Uterus (tissue), 2 donors: ENCODE results near the gene TAMM41.

Experiments
- CTCF ChIP-seq, 4 experiments: fragments of 200-600 bp in 2 of 4; fragments of 450-650 bp in 2 of 4; sonication (generic) in 2 of 4; IDR thresholded peaks; one replicate each; pipeline ENCODE4 v1.5.1; 2016 to 2019; ENCODE audit warnings: antibody characterized with exemption in 4 of 4, mild to moderate bottlenecking in 2 of 4, moderate library complexity in 1 of 4
- POLR2A ChIP-seq, 2 donors: fragments of 450-650 bp; IDR thresholded peaks; one replicate each; pipeline ENCODE4 v1.6.1; 2016; ENCODE audit warnings: antibody characterized with exemption in 2 of 2, mild to moderate bottlenecking in 1 of 2, moderate library complexity in 1 of 2

- TF ChIP-seq CTCF (IDR thresholded peaks at IDR 0.05) (no peak), POLR2A (IDR thresholded peaks at IDR 0.05) (no peak)
Measured at GRCh38 chr3:11819146-11819689, 27.5 kb downstream of the TAMM41 start.
